Measurements from ENCODE around the gene ABCA12. TPM values are rescaled to one million over a fixed set of nuclear protein-coding genes. Genes with fewer than 3 reads are reported as not detected.

Gene ABCA12
- total RNA-seq, 2 donors from 2014 or later = 0.68 to 1.1 TPM

DNA sequence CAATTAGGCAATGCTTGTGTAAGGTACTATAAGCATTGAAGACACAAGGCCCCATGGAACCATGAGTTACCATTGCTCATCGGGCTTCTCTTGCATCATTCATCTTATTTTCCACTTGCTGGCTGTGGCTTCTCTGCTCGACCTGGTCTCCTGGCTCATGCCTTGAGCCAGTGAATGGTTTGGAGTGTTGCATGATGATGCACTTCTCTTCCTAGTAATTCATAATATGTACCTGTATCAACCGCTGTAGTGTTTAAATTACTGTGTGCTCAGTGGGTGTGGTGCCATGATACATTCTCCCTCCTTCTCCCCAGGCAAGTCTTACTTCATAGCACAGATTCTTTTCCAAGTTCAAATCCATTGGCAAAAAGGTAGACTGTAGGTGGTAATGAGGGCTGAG is 66.8 kb downstream of the ABCA12 start:
- no peak overlapping the region for H3K27ac ChIP-seq
- H3K36me3 ChIP-seq = no peaks in the 10 kb centered on the region
- no peak for TF ChIP-seq POLR2AphosphoS5 (IDR thresholded peaks at IDR 0.05)
- 86% methylated on average over 3 of the region's 3 CpGs for WGBS
- no peak for DNase-seq (ENCODE audit: low spot score)
- no peaks in the 10 kb centered on the region for H3K9me3 ChIP-seq
- H3K27me3 ChIP-seq (replicated peaks; ENCODE audit: insufficient read depth) = no peaks in the 10 kb centered on the region
- no peaks in the 10 kb centered on the region for H3K4me1 ChIP-seq (replicated peaks)
- intact Hi-C loops (cut with DNase I) = no loop called here
- no peak overlapping the region for H3K4me3 ChIP-seq

DNA sequence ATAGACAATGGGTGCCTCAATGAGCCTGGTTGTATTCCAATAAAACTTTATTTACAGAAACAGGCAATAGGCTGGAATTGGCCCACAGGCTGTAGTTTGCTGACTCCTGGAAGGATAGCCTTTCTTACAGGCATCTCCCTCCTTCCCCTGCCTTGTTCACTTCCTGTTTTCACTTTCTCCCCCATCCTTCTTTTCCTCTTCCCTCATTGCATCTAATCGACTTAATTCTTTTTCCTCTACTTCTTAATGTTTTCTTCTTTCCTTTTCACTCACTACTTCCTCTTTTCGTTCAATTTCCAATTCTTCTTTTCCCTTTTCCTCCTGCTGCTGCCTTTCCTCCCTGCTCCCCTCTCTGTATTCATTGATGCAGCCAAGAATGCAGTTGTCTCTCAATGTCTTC is 70.0 kb downstream of the ABCA12 start:
- no peak for TF ChIP-seq POLR2A (IDR thresholded peaks at IDR 0.05)
- no peak for TF ChIP-seq POLR2AphosphoS5 (IDR thresholded peaks at IDR 0.05)
- TF ChIP-seq, protein P1, sequence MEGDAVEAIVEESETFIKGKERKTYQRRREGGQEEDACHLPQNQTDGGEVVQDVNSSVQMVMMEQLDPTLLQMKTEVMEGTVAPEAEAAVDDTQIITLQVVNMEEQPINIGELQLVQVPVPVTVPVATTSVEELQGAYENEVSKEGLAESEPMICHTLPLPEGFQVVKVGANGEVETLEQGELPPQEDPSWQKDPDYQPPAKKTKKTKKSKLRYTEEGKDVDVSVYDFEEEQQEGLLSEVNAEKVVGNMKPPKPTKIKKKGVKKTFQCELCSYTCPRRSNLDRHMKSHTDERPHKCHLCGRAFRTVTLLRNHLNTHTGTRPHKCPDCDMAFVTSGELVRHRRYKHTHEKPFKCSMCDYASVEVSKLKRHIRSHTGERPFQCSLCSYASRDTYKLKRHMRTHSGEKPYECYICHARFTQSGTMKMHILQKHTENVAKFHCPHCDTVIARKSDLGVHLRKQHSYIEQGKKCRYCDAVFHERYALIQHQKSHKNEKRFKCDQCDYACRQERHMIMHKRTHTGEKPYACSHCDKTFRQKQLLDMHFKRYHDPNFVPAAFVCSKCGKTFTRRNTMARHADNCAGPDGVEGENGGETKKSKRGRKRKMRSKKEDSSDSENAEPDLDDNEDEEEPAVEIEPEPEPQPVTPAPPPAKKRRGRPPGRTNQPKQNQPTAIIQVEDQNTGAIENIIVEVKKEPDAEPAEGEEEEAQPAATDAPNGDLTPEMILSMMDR (IDR thresholded peaks at IDR 0.05) = no peak
- WGBS = 77% methylated on average over 2 of the region's 2 CpGs
- Histone ChIP-seq H3K27ac (no peak overlapping the region), H3K36me3 (no peaks in the 10 kb centered on the region), H3K27me3 (replicated peaks; ENCODE audit: insufficient read depth) (no peaks in the 10 kb centered on the region), H3K4me3 (no peak overlapping the region), H3K9me3 (no peaks in the 10 kb centered on the region), H3K4me1 (replicated peaks) (no peaks in the 10 kb centered on the region)
- intact Hi-C loops (cut with DNase I) = no loop called here
- DNase-seq (ENCODE audit: low spot score) = no peak

DNA sequence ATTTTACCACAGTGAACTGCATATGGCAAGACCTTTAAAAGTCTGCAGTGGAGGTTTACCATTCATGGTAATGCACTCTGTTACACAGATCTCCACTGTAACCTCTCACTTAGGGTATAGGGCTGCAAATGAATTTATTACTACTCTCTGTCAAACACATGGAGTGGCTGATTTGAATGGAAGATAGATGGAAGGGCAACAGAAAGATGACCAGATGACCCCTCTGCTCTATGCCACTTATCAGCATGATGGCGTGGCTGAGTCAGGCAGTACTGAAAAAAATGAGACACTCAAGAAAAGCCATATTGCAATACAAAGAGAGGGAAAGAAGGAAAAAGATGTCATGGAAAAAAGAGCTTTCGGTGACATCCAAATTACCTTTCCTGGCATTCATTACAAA is 72.3 kb downstream of the ABCA12 start:
- no peaks in the 10 kb centered on the region for H3K36me3 ChIP-seq
- TF ChIP-seq POLR2A (IDR thresholded peaks at IDR 0.05) = no peak
- TF ChIP-seq POLR2AphosphoS5 (IDR thresholded peaks at IDR 0.05) = no peak
- TF ChIP-seq, protein P1 (IDR thresholded peaks at IDR 0.05) = no peak
- H3K27me3 ChIP-seq (replicated peaks; ENCODE audit: insufficient read depth) = no peaks in the 10 kb centered on the region
- WGBS = 90% methylated on average over 2 of the region's 2 CpGs
- DNase-seq (ENCODE audit: low spot score) = no peak
- no peak overlapping the region for H3K27ac ChIP-seq
- H3K9me3 ChIP-seq = no peaks in the 10 kb centered on the region
- H3K4me1 ChIP-seq (replicated peaks) = no peaks in the 10 kb centered on the region
- no peak overlapping the region for H3K4me3 ChIP-seq
- intact Hi-C loops (cut with DNase I) = no loop called here

DNA sequence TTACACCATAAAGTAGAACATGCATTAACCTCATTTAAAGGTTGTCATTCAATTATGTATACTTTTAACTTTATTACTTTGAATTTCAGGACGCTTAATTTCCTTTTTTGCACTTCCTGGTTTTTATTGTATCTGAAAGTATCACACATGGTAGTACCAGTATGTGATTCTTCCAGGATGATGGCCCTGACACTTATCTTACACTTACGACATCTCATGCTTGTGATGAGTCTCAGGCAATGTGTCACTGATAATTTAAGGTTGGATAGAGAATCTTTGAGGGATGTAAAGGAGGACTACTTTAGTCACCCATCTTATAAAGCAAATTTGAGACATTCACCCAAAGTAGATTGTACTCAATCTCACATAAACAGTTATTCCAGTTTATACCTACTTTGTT is 74.9 kb downstream of the ABCA12 start:
- TF ChIP-seq, protein P1 (IDR thresholded peaks at IDR 0.05) = no peak
- TF ChIP-seq POLR2AphosphoS5 (IDR thresholded peaks at IDR 0.05) (no peak), POLR2A (IDR thresholded peaks at IDR 0.05) (no peak)
- Histone ChIP-seq H3K27me3 (replicated peaks; ENCODE audit: insufficient read depth) (no peaks in the 10 kb centered on the region), H3K36me3 (no peaks in the 10 kb centered on the region), H3K4me1 (replicated peaks) (no peaks in the 10 kb centered on the region), H3K27ac (no peak overlapping the region), H3K4me3 (no peak overlapping the region), H3K9me3 (no peaks in the 10 kb centered on the region)
- intact Hi-C loops (cut with DNase I) = no loop called here
- DNase-seq (ENCODE audit: low spot score) = no peak
- WGBS = 69% methylated on average over 2 of the region's 2 CpGs

DNA sequence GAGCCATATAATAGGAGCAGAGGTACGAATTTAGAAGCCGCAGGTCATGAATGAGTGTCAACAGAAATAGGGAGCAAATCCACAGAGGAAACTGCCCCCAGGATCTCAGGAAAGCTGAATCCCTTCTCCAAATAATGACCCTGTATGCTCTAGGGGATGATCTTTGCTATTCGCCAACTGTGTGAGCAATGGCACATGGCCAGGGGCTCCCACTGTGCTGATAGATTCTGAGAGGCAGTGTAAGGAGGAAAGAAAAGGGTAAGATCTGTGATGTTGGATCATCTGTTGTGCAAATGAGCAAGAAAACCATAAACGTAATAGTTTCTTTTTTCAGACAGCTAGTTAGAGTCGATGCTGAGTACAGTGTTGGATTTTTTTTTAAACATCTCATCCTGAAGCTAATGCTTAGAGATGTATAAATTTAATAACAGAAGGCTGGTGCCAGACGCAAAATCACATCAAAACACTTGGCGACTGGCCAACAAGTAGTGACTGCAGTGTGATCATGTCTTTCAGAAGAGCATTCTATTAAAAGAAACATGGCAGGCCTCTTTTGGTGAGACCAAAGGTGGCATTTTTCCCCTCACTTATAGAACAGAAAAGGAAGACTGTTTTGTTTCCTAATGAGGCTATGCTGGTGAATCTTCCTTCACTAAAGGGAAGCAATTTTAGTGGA is 77.4 kb downstream of the ABCA12 start:
- H3K27ac ChIP-seq = no peak overlapping the region
- no peak for DNase-seq (ENCODE audit: low spot score)
- no peaks in the 10 kb centered on the region for H3K27me3 ChIP-seq (replicated peaks; ENCODE audit: insufficient read depth)
- H3K4me1 ChIP-seq (replicated peaks) = no peaks in the 10 kb centered on the region
- no peaks in the 10 kb centered on the region for H3K36me3 ChIP-seq
- intact Hi-C loops (cut with DNase I) = no loop called here
- no peaks in the 10 kb centered on the region for H3K9me3 ChIP-seq
- WGBS = 62% methylated on average over 7 of the region's 7 CpGs
- H3K4me3 ChIP-seq = no peak overlapping the region
- no peak for TF ChIP-seq POLR2A (IDR thresholded peaks at IDR 0.05)
- TF ChIP-seq, protein P1 (IDR thresholded peaks at IDR 0.05) = no peak
- TF ChIP-seq POLR2AphosphoS5 (IDR thresholded peaks at IDR 0.05) = no peak
